ENCODE data around the gene C10orf71. TPM values are rescaled to one million over a fixed set of nuclear protein-coding genes. Genes with fewer than 3 reads are reported as not detected.

C10orf71 gene
- total RNA-seq, 1 experiment from 2014 or later = not detected

- H3K27me3 ChIP-seq (ENCODE audit: insufficient read depth, low read length) = peaks cover 17% of the 10 kb centered on the region; the same call in 1 of the 2 replicates
- no peak overlapping the region for H3K27ac ChIP-seq (ENCODE audit: low read depth, low read length)
- H3K9ac ChIP-seq (ENCODE audit: low read length) = no peak overlapping the region
- CTCF ChIA-PET = no interaction called here
- RAD21 ChIA-PET (ENCODE audit: low non-redundant PET in 1 of 2, low total read pairs in 2 of 2, uncharacterized antibody in 2 of 2, unreplicated experiment in 2 of 2) = no interaction called here
- no peak overlapping the region for H3K4me3 ChIP-seq (replicated peaks in 1 of 2; ENCODE audit: low read depth in 1 of 2, low read length in 2 of 2)
- POLR2A ChIA-PET = no interaction called here
- H3K4me1 ChIP-seq (ENCODE audit: control insufficient read depth in 1 of 2, insufficient read depth in 2 of 2, low read length in 2 of 2) = no peaks in the 10 kb centered on the region
- H3K9me3 ChIP-seq (ENCODE audit: control insufficient read depth in 1 of 2, insufficient read depth in 1 of 2, low read depth in 1 of 2, low read length in 2 of 2) = no peaks in the 10 kb centered on the region
- H2AFZ ChIP-seq (ENCODE audit: low read depth, low read length, poor library complexity, severe bottlenecking) = no peak overlapping the region
- ATAC-seq (no peak), DNase-seq (ENCODE audit: low read depth, low spot score) (no peak)
- no peaks in the 10 kb centered on the region for H3K79me2 ChIP-seq (ENCODE audit: insufficient read depth, low read length)
- H4K20me1 ChIP-seq (ENCODE audit: insufficient read depth) = no peaks in the 10 kb centered on the region
- no peaks in the 10 kb centered on the region for H3K36me3 ChIP-seq (ENCODE audit: control insufficient read depth in 1 of 2, insufficient read depth in 2 of 2, low read length in 2 of 2)
- intact Hi-C loops (cut with micrococcal nuclease) = no loop called here
- no peak overlapping the region for H3K4me2 ChIP-seq (ENCODE audit: low read length)
- no TSS peak for BruUV-seq (replicated peaks)
- no peaks in the 10 kb centered on the region for H3K9me2 ChIP-seq (ENCODE audit: insufficient read depth)
- no peak for TF ChIP-seq TCF7L2 (IDR thresholded peaks at IDR 0.05; ENCODE audit: borderline replicate concordance, extremely low read depth, insufficient read depth, insufficient read length)
- TF ChIP-seq ATF3 (IDR thresholded peaks at IDR 0.05) = no peak
- TF ChIP-seq MAX (IDR thresholded peaks at IDR 0.05) = no peak
- TF ChIP-seq CBX3 (IDR thresholded peaks at IDR 0.05; ENCODE audit: low read depth) = no peak
- no peak for TF ChIP-seq ZNF274 (IDR thresholded peaks at IDR 0.05; ENCODE audit: low read depth, low read length)
- TF ChIP-seq ZFX (IDR thresholded peaks at IDR 0.05) = no peak
- TF ChIP-seq EZH2phosphoT487 (IDR thresholded peaks at IDR 0.05; ENCODE audit: borderline replicate concordance) = no peak
- no peak for TF ChIP-seq YY1 (IDR thresholded peaks at IDR 0.05; ENCODE audit: extremely low read depth, insufficient replicate concordance, low read depth, low read length)
- TF ChIP-seq SRF (IDR thresholded peaks at IDR 0.05; ENCODE audit: low read depth) = no peak
- TF ChIP-seq REST (IDR thresholded peaks at IDR 0.05; ENCODE audit: low read depth) = no peak
Measured at GRCh38 chr10:49292565-49293207, 6.3 kb upstream of the C10orf71 start.

Data from HCT116 (cell line).